GM23338 (cell line): ENCODE results near the gene CD93. TPM values are rescaled to one million over a fixed set of nuclear protein-coding genes. Genes with fewer than 3 reads are reported as not detected.

Experiments
- ATAC-seq: fragments of 200-7000 bp; cut with Tn5 transposase; 3 replicates; pipeline ENCODE4 v1.9.1; 2020
- DNase-seq: peaks from one replicate; pipeline ENCODE4 v3.0.0-alpha.2; 2015; ENCODE audit warnings: low spot score
- H2AFZ ChIP-seq: fragments of 200-600 bp; sonication (generic); 2 replicates; pipeline ENCODE4 v1.8.0; 2016; ENCODE audit warnings: antibody characterized with exemption, mild to moderate bottlenecking, moderate library complexity
- H3F3A ChIP-seq: fragments of 200-600 bp; sonication (generic); replicated peaks from 2 replicates; pipeline ENCODE4 v1.8.0; 2017; ENCODE audit warnings: antibody characterized with exemption, mixed run types, low read depth
- H3K27ac ChIP-seq: fragments of 200-600 bp; sonication (generic); 2 replicates; pipeline ENCODE4 v1.6.1; 2016; ENCODE audit warnings: low read depth
- H3K27me3 ChIP-seq: fragments of 200-600 bp; sonication (generic); 2 replicates; pipeline ENCODE4 v1.8.0; 2016; ENCODE audit warnings: mild to moderate bottlenecking, mixed run types, moderate library complexity; ENCODE audit not compliant: insufficient read depth
- H3K36me3 ChIP-seq: fragments of 200-600 bp; sonication (generic); 2 replicates; pipeline ENCODE4 v1.8.0; 2016; ENCODE audit warnings: mild to moderate bottlenecking; ENCODE audit not compliant: insufficient read depth
- H3K4me1 ChIP-seq: fragments of 200-600 bp; sonication (generic); 2 replicates; pipeline ENCODE4 v1.8.0; 2016; ENCODE audit warnings: mild to moderate bottlenecking, moderate library complexity; ENCODE audit not compliant: insufficient read depth
- H3K4me2 ChIP-seq: fragments of 200-600 bp; sonication (generic); 2 replicates; pipeline ENCODE4 v1.7.1; 2017; ENCODE audit warnings: mixed run types
- H3K4me3 ChIP-seq: fragments of 200-600 bp; sonication (generic); 2 replicates; pipeline ENCODE4 v1.6.1; 2016; ENCODE audit warnings: mixed run types
- H3K79me2 ChIP-seq: fragments of 200-600 bp; sonication (generic); replicated peaks from 2 replicates; pipeline ENCODE4 v1.8.0; 2017; ENCODE audit warnings: mild to moderate bottlenecking; ENCODE audit not compliant: insufficient read depth
- H3K9me2 ChIP-seq: fragments of 200-600 bp; sonication (generic); 2 replicates; pipeline ENCODE4 v1.8.0; 2017; ENCODE audit not compliant: insufficient read depth
- H4K20me1 ChIP-seq: fragments of 200-600 bp; sonication (generic); replicated peaks from 2 replicates; pipeline ENCODE4 v1.8.0; 2017; ENCODE audit warnings: mild to moderate bottlenecking; ENCODE audit not compliant: insufficient read depth
- H3K27ac Mint-ChIP-seq: 2 replicates; pipeline ENCODE4 v1.8.0; 2020; ENCODE audit warnings: inconsistent platforms, mild to moderate bottlenecking, moderate library complexity, mixed read lengths
- H3K27me3 Mint-ChIP-seq: 3 replicates; pipeline ENCODE4 v1.8.0; 2022; ENCODE audit warnings: low read depth, mild to moderate bottlenecking, moderate library complexity, mixed read lengths, inconsistent platforms; ENCODE audit not compliant: insufficient read depth, poor library complexity
- H3K36me3 Mint-ChIP-seq: 3 replicates; pipeline ENCODE4 v1.8.0; 2021; ENCODE audit warnings: low read depth, mild to moderate bottlenecking, inconsistent platforms, moderate library complexity, mixed read lengths
- H3K4me1 Mint-ChIP-seq: 3 replicates; pipeline ENCODE4 v1.8.0; 2020; ENCODE audit warnings: mild to moderate bottlenecking, inconsistent platforms, mixed read lengths
- H3K4me3 Mint-ChIP-seq: 3 replicates; pipeline ENCODE4 v1.8.0; 2021; ENCODE audit warnings: moderate library complexity, mild to moderate bottlenecking, inconsistent platforms, mixed read lengths
- H3K9me3 Mint-ChIP-seq: 3 replicates; pipeline ENCODE4 v1.8.0; 2020; ENCODE audit warnings: moderate library complexity, mild to moderate bottlenecking, inconsistent platforms, mixed read lengths
- CTCF ChIP-seq, 2 experiments: fragments of 200-600 bp in 1 of 2; sonication (generic) in 1 of 2; conservative IDR thresholded peaks; 2 replicates each; pipeline versions ENCODE4 v1.5.1 to v1.6.1; 2016 to 2017; ENCODE audit warnings: antibody characterized with exemption in 2 of 2, low read depth in 2 of 2, mild to moderate bottlenecking in 2 of 2, moderate library complexity in 1 of 2
- ETS1 ChIP-seq: IDR thresholded peaks from 2 replicates; pipeline ENCODE4 v1.6.1; 2016; ENCODE audit warnings: antibody characterized with exemption
- EZH2 ChIP-seq: fragments of 200-600 bp; sonication (generic); IDR thresholded peaks from one replicate; pipeline ENCODE4 v1.8.0; 2017; ENCODE audit warnings: antibody characterized with exemption, mild to moderate bottlenecking, low read depth; ENCODE audit not compliant: unreplicated experiment
- EZH2phosphoT487 ChIP-seq: fragments of 200-600 bp; sonication (generic); IDR thresholded peaks from one replicate; pipeline ENCODE4 v1.8.1; 2018; ENCODE audit warnings: antibody characterized with exemption; ENCODE audit not compliant: unreplicated experiment
- NANOG ChIP-seq: IDR thresholded peaks from 2 replicates; pipeline ENCODE4 v1.6.1; 2016; ENCODE audit warnings: antibody characterized with exemption, borderline replicate concordance
- POLR2AphosphoS5 ChIP-seq: IDR thresholded peaks from 2 replicates; pipeline ENCODE4 v1.6.1; 2016; ENCODE audit warnings: antibody characterized with exemption, low read depth
- REST ChIP-seq: IDR thresholded peaks from one replicate; pipeline ENCODE4 v1.6.1; 2018; ENCODE audit warnings: antibody characterized with exemption; ENCODE audit not compliant: unreplicated experiment
- STAT1 ChIP-seq: IDR thresholded peaks from one replicate; pipeline ENCODE4 v1.6.1; 2016; ENCODE audit warnings: antibody characterized with exemption; ENCODE audit not compliant: unreplicated experiment
- ZNF331 ChIP-seq: fragments of 250-450 bp; sonication (Bioruptor Pico); IDR thresholded peaks from 2 replicates; pipeline ENCODE4 v1.5.0; 2020; ENCODE audit warnings: low read depth, mild to moderate bottlenecking, moderate library complexity
- ZNF462 ChIP-seq: fragments of 250-450 bp; sonication (Bioruptor Pico); IDR thresholded peaks from 2 replicates; pipeline ENCODE4 v1.5.0; 2020; ENCODE audit warnings: mild to moderate bottlenecking, moderate library complexity
- polyA plus RNA-seq: library from polyadenylated mRNA; unstranded; fragments of >200 nt; fragmentation: Nextera tagmentation; extraction: Ambion mirVana; gene quantifications from 2 replicates; pipeline ENCODE4 v1.2.1, GENCODE V29; 2016
- total RNA-seq: library from RNA; depleted of rRNA; stranded (reverse); fragments of >200 nt; shearing (Covaris generic); gene quantifications from 2 replicates; pipeline ENCODE4 v1.2.3, GENCODE V29; 2014

The CD93 gene
- total and polyA plus RNA-seq, 2 experiments from 2014 or later: 0.03 TPM; not detected in 1

- Histone ChIP-seq H3K79me2 (no peaks in the 10 kb centered on the region), H3K27me3 (no peaks in the 10 kb centered on the region), H3K27ac (no peak overlapping the region), H3K4me2 (no peak overlapping the region), H2AFZ (no peak overlapping the region), H3F3A (no peaks in the 10 kb centered on the region), H3K9me2 (peaks cover 11% of the 10 kb centered on the region; the same call in 1 of the 2 replicates), H4K20me1 (no peaks in the 10 kb centered on the region), H3K36me3 (no peaks in the 10 kb centered on the region), H3K4me3 (no peak overlapping the region), H3K4me1 (peaks cover 7% of the 10 kb centered on the region)
- DNase-seq (no peak), ATAC-seq (no peak)
- no peak overlapping the region for H3K27ac Mint-ChIP-seq
- no peaks in the 10 kb centered on the region; the same call in 2 of the 3 replicates for H3K9me3 Mint-ChIP-seq
- peaks cover 6% of the 10 kb centered on the region for H3K4me1 Mint-ChIP-seq
- no peaks in the 10 kb centered on the region for H3K36me3 Mint-ChIP-seq
- no peak overlapping the region for H3K4me3 Mint-ChIP-seq
- TF ChIP-seq STAT1 (no peak), ZNF331 (CRISPR knock-in tag) (no peak), EZH2 (no peak), CTCF (conservative IDR thresholded peaks at IDR 0.05; ENCODE audit: low read depth in 2 of 2) (no peak), ETS1 (no peak), POLR2AphosphoS5 (no peak), EZH2phosphoT487 (no peak)
- H3K27me3 Mint-ChIP-seq: no peaks in the 10 kb centered on the region
These were observed 17.8 kb downstream of the CD93 start for GRCh38 chr20:23068283-23068682.

GRCh38 chr20:23066772-23067171 is 19.4 kb downstream of the CD93 start:
- H3K4me1 ChIP-seq: peaks cover 20% of the 10 kb centered on the region
- Mint-ChIP-seq H3K27ac (no peak overlapping the region), H3K27me3 (no peaks in the 10 kb centered on the region), H3K4me3 (no peak overlapping the region), H3K36me3 (no peaks in the 10 kb centered on the region), H3K9me3 (no peaks in the 10 kb centered on the region), H3K4me1 (peaks cover 18% of the 10 kb centered on the region)
- H3K4me3 ChIP-seq: no peak overlapping the region
- H3F3A ChIP-seq: no peaks in the 10 kb centered on the region
- DNase-seq (no peak), ATAC-seq (no peak)
- H2AFZ ChIP-seq: no peak overlapping the region
- H4K20me1 ChIP-seq: no peaks in the 10 kb centered on the region
- H3K27me3 ChIP-seq: no peaks in the 10 kb centered on the region
- H3K79me2 ChIP-seq: no peaks in the 10 kb centered on the region
- no peaks in the 10 kb centered on the region for H3K36me3 ChIP-seq
- H3K4me2 ChIP-seq: no peak overlapping the region
- H3K27ac ChIP-seq: no peak overlapping the region
- peaks cover 15% of the 10 kb centered on the region for H3K9me2 ChIP-seq
- TF ChIP-seq REST: no peak
- no peak for TF ChIP-seq ZNF462 (CRISPR knock-in tag)
- no peak for TF ChIP-seq NANOG
- TF ChIP-seq POLR2AphosphoS5: no peak
